Gastroesophageal sphincter (tissue), 4 donors: ENCODE data around the gene CNTLN. TPM values are rescaled to one million over a fixed set of nuclear protein-coding genes. Genes with fewer than 3 reads are reported as not detected.
"Not testable (repeated sequence)": the region's sequence is repeated elsewhere in the genome, so short reads cannot be mapped to it uniquely, and the experiment has no call there.

ENCODE experiments used
- ATAC-seq: fragments of 150-250 bp; one replicate; pipeline ENCODE4 v1.9.1; 2016; ENCODE audit warnings: mild to moderate bottlenecking, moderate library complexity
- H3K27ac ChIP-seq, 4 donors: fragments of 200-600 bp; sonication (generic) in 3 of 4; 1 replicate in 3 of 4; 2 replicates in 1 of 4; pipeline ENCODE4 v1.5.1; 2016 to 2019
- H3K27me3 ChIP-seq: fragments of 200-600 bp; sonication (generic); one replicate; pipeline ENCODE4 v1.5.1; 2019
- H3K36me3 ChIP-seq, 2 donors: fragments of 200-600 bp; sonication (generic); one replicate each; pipeline ENCODE4 v1.5.1; 2019; ENCODE audit warnings: control low read depth in 1 of 2
- H3K4me1 ChIP-seq, 3 donors: fragments of 200-600 bp; sonication (generic); 1 replicate in 2 of 3; 2 replicates in 1 of 3; pipeline ENCODE4 v1.5.1; 2016 to 2019; ENCODE audit warnings: control low read depth in 2 of 3
- H3K4me3 ChIP-seq, 2 donors: fragments of 200-600 bp; sonication (generic); one replicate each; pipeline ENCODE4 v1.5.1; 2019; ENCODE audit warnings: mild to moderate bottlenecking in 1 of 2, moderate library complexity in 1 of 2
- H3K9me3 ChIP-seq, 3 donors: fragments of 200-600 bp; sonication (generic); one replicate each; pipeline ENCODE4 v1.5.1; 2017 to 2019; ENCODE audit warnings: control low read depth in 2 of 3
- CTCF ChIP-seq, 4 experiments: fragments of 200-600 bp in 2 of 4; fragments of 450-650 bp in 2 of 4; sonication (generic) in 1 of 4; IDR thresholded peaks; one replicate each; pipeline ENCODE4 v1.5.1; 2017 to 2019; ENCODE audit warnings: antibody characterized with exemption in 4 of 4, mild to moderate bottlenecking in 2 of 4, moderate library complexity in 2 of 4
- EP300 ChIP-seq: sonication (generic); formaldehyde crosslinking; IDR thresholded peaks from one replicate; pipeline ENCODE4 v1.6.1; 2017; ENCODE audit warnings: antibody characterized with exemption, mild to moderate bottlenecking
- POLR2A ChIP-seq, 2 donors: fragments of 450-650 bp; IDR thresholded peaks; one replicate each; pipeline ENCODE4 v1.6.1; 2017; ENCODE audit warnings: antibody characterized with exemption in 2 of 2, mild to moderate bottlenecking in 2 of 2, moderate library complexity in 1 of 2
- POLR2AphosphoS5 ChIP-seq: sonication (generic); formaldehyde crosslinking; IDR thresholded peaks from one replicate; pipeline ENCODE4 v1.6.1; 2017; ENCODE audit warnings: antibody characterized with exemption
- WGBS, 2 donors: methylation state at CpG; one replicate each; pipeline ENCODE4 v1.1.5; 2018; ENCODE audit warnings: low coverage in 1 of 2; 5-methylcytosine and 5-hydroxymethylcytosine counted together
- total RNA-seq, 4 donors: library from RNA; depleted of rRNA; stranded (reverse); fragments of >200 nt; gene quantifications; one replicate each; pipeline ENCODE4 v1.1.0, GENCODE V29; 2016

Gene CNTLN
- total RNA-seq, 4 donors from 2014 or later, result 11.3 to 17.1 (median 12.9) TPM

GRCh38 chr9:17269799-17270198, 135.0 kb downstream of the CNTLN start:
- TF ChIP-seq CTCF (IDR thresholded peaks at IDR 0.05) (no peak), POLR2A (IDR thresholded peaks at IDR 0.05) (no peak), POLR2AphosphoS5 (no peak), EP300 (no peak)
- ATAC-seq, result no peak
- Histone ChIP-seq H3K4me3 (no peak overlapping the region), H3K27me3 (no peaks in the 10 kb centered on the region), H3K9me3 (peaks cover 0 to 6% (median 0%) of the 10 kb centered on the region in 3 donors), H3K4me1 (peaks cover 0 to 9% (median 0%) of the 10 kb centered on the region in 3 donors), H3K36me3 (no peaks in the 10 kb centered on the region), H3K27ac (no peak overlapping the region)

GRCh38 chr9:17272536-17272935, 137.7 kb downstream of the CNTLN start:
- H3K27me3 ChIP-seq, result no peaks in the 10 kb centered on the region
- TF ChIP-seq POLR2AphosphoS5 (no peak), CTCF (IDR thresholded peaks at IDR 0.05) (no peak), EP300 (no peak), POLR2A (IDR thresholded peaks at IDR 0.05) (no peak)
- H3K9me3 ChIP-seq, result no peaks in the 10 kb centered on the region
- no peaks in the 10 kb centered on the region for H3K36me3 ChIP-seq
- peaks cover 0 to 9% (median 0%) of the 10 kb centered on the region in 3 donors for H3K4me1 ChIP-seq
- no peak overlapping the region for H3K4me3 ChIP-seq
- no peak for ATAC-seq
- no peak overlapping the region for H3K27ac ChIP-seq

GRCh38 chr9:17280350-17281012, 145.6 kb downstream of the CNTLN start:
- TF ChIP-seq CTCF (IDR thresholded peaks at IDR 0.05), result no peak
- TF ChIP-seq EP300, result no peak
- TF ChIP-seq POLR2A (IDR thresholded peaks at IDR 0.05), result no peak
- no peak for TF ChIP-seq POLR2AphosphoS5
- ATAC-seq, result no peak
- Histone ChIP-seq H3K36me3 (peaks cover 0 to 25% of the 10 kb centered on the region in 2 donors), H3K27me3 (no peaks in the 10 kb centered on the region), H3K4me3 (no peak overlapping the region), H3K9me3 (peaks cover 0 to 10% (median 0%) of the 10 kb centered on the region in 3 donors), H3K27ac (no peak overlapping the region), H3K4me1 (no peaks in the 10 kb centered on the region)
- 73 to 90% methylated on average over 4 of the region's 4 CpGs for WGBS, 2 donors

GRCh38 chr9:17290673-17291072, 155.8 kb downstream of the CNTLN start:
- 90 to 100% methylated on average over 3 to 4 of the region's 22 CpGs for WGBS, 2 donors
- not testable (repeated sequence) for H3K27me3 ChIP-seq, H3K27ac ChIP-seq, H3K9me3 ChIP-seq, ATAC-seq, H3K36me3 ChIP-seq, H3K4me1 ChIP-seq, H3K4me3 ChIP-seq

GRCh38 chr9:17291766-17292165, 156.9 kb downstream of the CNTLN start:
- TF ChIP-seq POLR2AphosphoS5, result no peak
- TF ChIP-seq EP300, result no peak
- no peak for TF ChIP-seq POLR2A (IDR thresholded peaks at IDR 0.05)
- TF ChIP-seq CTCF (IDR thresholded peaks at IDR 0.05), result no peak
- ATAC-seq, result no peak
- 100% methylated on average over 2 of the region's 2 CpGs for WGBS, 2 donors

More at GRCh38 chr9:17291766-17292165, 156.9 kb downstream of the CNTLN start:
- Histone ChIP-seq H3K27me3 (no peaks in the 10 kb centered on the region), H3K36me3 (peaks cover 0 to 7% of the 10 kb centered on the region in 2 donors), H3K9me3 (no peaks in the 10 kb centered on the region), H3K4me1 (no peaks in the 10 kb centered on the region), H3K4me3 (no peak overlapping the region), H3K27ac (no peak overlapping the region)
